Measurements from ENCODE around the gene INF2. TPM values are rescaled to one million over a fixed set of nuclear protein-coding genes. Genes with fewer than 3 reads are reported as not detected.

Gene INF2
- polyA plus RNA-seq, 1 donor (not counting 4 experiments of a cell fraction or from before 2014, with no cell fraction given) = 22.6 TPM

DNA sequence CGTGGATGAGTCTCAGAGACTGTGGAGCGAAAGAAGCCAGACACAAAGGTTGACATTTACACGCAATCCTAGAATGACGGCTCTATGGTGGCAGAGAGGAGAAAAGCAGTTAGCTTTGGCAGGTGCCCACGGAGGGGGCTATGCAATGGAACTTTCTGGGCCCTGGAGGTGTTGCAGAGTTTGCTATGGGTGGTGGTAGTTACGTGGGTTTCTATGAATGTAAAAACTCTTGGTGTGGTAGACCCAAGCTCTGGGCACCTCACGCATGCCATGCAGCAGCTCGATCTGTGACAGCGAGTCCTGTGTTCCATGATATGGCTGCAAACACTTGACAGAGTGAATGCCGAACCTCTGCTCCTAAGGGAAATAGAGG, 5.0 kb upstream of the INF2 start:
- Histone ChIP-seq H3K4me2 (ENCODE audit: control insufficient read depth, extremely low read depth, insufficient read depth, low read depth, low read length) (no peak overlapping the region), H3K36me3 (ENCODE audit: control insufficient read depth in 2 of 2, extremely low read depth in 1 of 2, insufficient read depth in 2 of 2, low read length in 2 of 2) (no peaks in the 10 kb centered on the region), H3K4me3 (ENCODE audit: control insufficient read depth in 2 of 3, extremely low read depth in 1 of 3, insufficient read depth in 2 of 3, low read depth in 1 of 3, low read length in 3 of 3) (no peak overlapping the region), H3K9ac (ENCODE audit: control insufficient read depth, extremely low read depth, insufficient read depth, low read length) (no peak overlapping the region), H3K4me1 (ENCODE audit: control insufficient read depth, extremely low read depth, insufficient read depth, low read length) (peaks cover 56% of the 10 kb centered on the region), H3K9me3 (ENCODE audit: control insufficient read depth, low read depth, low read length) (no peaks in the 10 kb centered on the region), H3K27me3 (ENCODE audit: control insufficient read depth, extremely low read depth, insufficient read depth, low read length) (no peaks in the 10 kb centered on the region), H4K20me1 (ENCODE audit: control insufficient read depth, extremely low read depth, insufficient read depth, low read length) (no peaks in the 10 kb centered on the region), H2AFZ (ENCODE audit: control insufficient read depth, low read length) (no peak overlapping the region), H3K9me1 (ENCODE audit: control insufficient read depth, extremely low read depth, insufficient read depth, low read length) (no peaks in the 10 kb centered on the region), H3K79me2 (ENCODE audit: control insufficient read depth, insufficient read depth, low read length) (no peaks in the 10 kb centered on the region), H3K27ac (ENCODE audit: control insufficient read depth, insufficient read depth, low read length) (no peak overlapping the region)
- dilution Hi-C loops (cut with MboI; ENCODE audit: extremely low pct_ligation_motif_present, low sequenced_read_pairs) = no loop called here
- DNase-seq (ENCODE audit: low read depth, low spot score) (no peak), FAIRE-seq (no peak)
- TF ChIP-seq EZH2 (IDR thresholded peaks at IDR 0.05; ENCODE audit: low read length) = no peak
- TF ChIP-seq, protein P1, sequence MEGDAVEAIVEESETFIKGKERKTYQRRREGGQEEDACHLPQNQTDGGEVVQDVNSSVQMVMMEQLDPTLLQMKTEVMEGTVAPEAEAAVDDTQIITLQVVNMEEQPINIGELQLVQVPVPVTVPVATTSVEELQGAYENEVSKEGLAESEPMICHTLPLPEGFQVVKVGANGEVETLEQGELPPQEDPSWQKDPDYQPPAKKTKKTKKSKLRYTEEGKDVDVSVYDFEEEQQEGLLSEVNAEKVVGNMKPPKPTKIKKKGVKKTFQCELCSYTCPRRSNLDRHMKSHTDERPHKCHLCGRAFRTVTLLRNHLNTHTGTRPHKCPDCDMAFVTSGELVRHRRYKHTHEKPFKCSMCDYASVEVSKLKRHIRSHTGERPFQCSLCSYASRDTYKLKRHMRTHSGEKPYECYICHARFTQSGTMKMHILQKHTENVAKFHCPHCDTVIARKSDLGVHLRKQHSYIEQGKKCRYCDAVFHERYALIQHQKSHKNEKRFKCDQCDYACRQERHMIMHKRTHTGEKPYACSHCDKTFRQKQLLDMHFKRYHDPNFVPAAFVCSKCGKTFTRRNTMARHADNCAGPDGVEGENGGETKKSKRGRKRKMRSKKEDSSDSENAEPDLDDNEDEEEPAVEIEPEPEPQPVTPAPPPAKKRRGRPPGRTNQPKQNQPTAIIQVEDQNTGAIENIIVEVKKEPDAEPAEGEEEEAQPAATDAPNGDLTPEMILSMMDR (optimal IDR thresholded peaks at IDR 0.05 in 1 of 3, IDR thresholded peaks at IDR 0.05 in 1 of 3, conservative IDR thresholded peaks at IDR 0.05 in 1 of 3; ENCODE audit: extremely low read depth in 1 of 3, insufficient read depth in 2 of 3, low read length in 3 of 3) = no peak

DNA sequence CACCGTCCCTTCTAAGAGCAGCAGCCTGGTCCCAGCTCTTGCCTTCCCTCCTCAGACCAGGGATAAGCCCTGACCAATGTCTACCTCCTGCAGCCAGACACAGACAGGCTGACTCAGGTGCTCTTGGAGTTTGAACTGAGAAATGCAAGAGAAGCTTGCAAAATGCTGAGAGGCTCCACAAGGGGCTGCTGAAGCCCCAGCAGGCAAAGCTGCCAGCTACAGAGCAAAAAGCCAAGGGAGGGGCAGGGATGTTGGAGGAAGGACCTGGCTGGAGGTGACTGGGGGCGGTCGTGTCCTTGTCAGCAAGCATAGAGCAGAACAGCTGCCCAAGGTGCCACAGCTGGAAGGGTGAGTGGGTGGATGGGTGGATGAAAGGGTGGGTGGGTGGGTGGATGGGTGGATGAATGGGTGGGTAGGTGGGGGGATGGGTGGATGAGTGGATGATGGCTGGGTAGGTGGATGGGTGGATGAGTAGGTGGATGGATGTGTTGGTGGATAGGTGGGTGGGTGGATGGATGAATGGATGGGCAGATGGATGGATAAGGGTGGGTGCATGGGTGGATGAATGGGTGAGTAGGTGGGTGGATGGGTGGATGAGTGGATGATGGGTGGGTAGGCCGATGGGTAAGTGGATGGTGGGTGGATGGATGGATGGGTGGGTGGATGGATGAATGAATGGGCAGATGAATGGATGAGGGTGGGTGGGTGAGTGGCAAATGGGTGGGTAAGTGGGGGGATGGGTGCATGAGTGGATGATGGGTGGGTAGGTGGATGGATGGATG, 4.0 kb upstream of the INF2 start:
- peaks cover 52% of the 10 kb centered on the region for H3K4me1 ChIP-seq (ENCODE audit: control insufficient read depth, extremely low read depth, insufficient read depth, low read length)
- no peak for DNase-seq (ENCODE audit: low read depth, low spot score)
- no peaks in the 10 kb centered on the region for H4K20me1 ChIP-seq (ENCODE audit: control insufficient read depth, extremely low read depth, insufficient read depth, low read length)
- H3K9me3 ChIP-seq (ENCODE audit: control insufficient read depth, low read depth, low read length) = no peaks in the 10 kb centered on the region
- H3K36me3 ChIP-seq (ENCODE audit: control insufficient read depth in 2 of 2, extremely low read depth in 1 of 2, insufficient read depth in 2 of 2, low read length in 2 of 2) = no peaks in the 10 kb centered on the region
- no peaks in the 10 kb centered on the region for H3K27me3 ChIP-seq (ENCODE audit: control insufficient read depth, extremely low read depth, insufficient read depth, low read length)
- no peak overlapping the region for H3K9ac ChIP-seq (ENCODE audit: control insufficient read depth, extremely low read depth, insufficient read depth, low read length)
- no peak for TF ChIP-seq EZH2 (IDR thresholded peaks at IDR 0.05; ENCODE audit: low read length)
- TF ChIP-seq, protein P1 (optimal IDR thresholded peaks at IDR 0.05 in 1 of 3, IDR thresholded peaks at IDR 0.05 in 1 of 3, conservative IDR thresholded peaks at IDR 0.05 in 1 of 3; ENCODE audit: extremely low read depth in 1 of 3, insufficient read depth in 2 of 3, low read length in 3 of 3) = peak in 1 of 3 experiments; percentile 18
- H3K4me2 ChIP-seq (ENCODE audit: control insufficient read depth, extremely low read depth, insufficient read depth, low read depth, low read length) = no peak overlapping the region
- no peak overlapping the region for H3K4me3 ChIP-seq (ENCODE audit: control insufficient read depth in 2 of 3, extremely low read depth in 1 of 3, insufficient read depth in 2 of 3, low read depth in 1 of 3, low read length in 3 of 3)
- dilution Hi-C loops (cut with MboI; ENCODE audit: extremely low pct_ligation_motif_present, low sequenced_read_pairs) = no loop called here
- H3K79me2 ChIP-seq (ENCODE audit: control insufficient read depth, insufficient read depth, low read length) = peaks cover 9% of the 10 kb centered on the region
- no peak overlapping the region for H3K27ac ChIP-seq (ENCODE audit: control insufficient read depth, insufficient read depth, low read length)
- FAIRE-seq = no peak
- no peak overlapping the region for H2AFZ ChIP-seq (ENCODE audit: control insufficient read depth, low read length)
- no peaks in the 10 kb centered on the region for H3K9me1 ChIP-seq (ENCODE audit: control insufficient read depth, extremely low read depth, insufficient read depth, low read length)

Data from keratinocyte (primary cell).